Neural crest cell (in vitro differentiated cells): ENCODE data around the gene SLC28A3. TPM values are rescaled to one million over a fixed set of nuclear protein-coding genes. Genes with fewer than 3 reads are reported as not detected.

Source experiments
- DNase-seq: peaks from one replicate; pipeline ENCODE4 v3.0.0; 2021; ENCODE audit warnings: low read depth, mixed read lengths, low spot score
- H3K27ac Mint-ChIP-seq: one replicate; pipeline ENCODE4 v1.8.0; 2021; ENCODE audit warnings: mild to moderate bottlenecking, mixed read lengths; ENCODE audit not compliant: unreplicated experiment
- H3K27me3 Mint-ChIP-seq: 2 replicates; pipeline ENCODE4 v1.8.0; 2021; ENCODE audit warnings: low read depth, mild to moderate bottlenecking, mixed read lengths
- H3K36me3 Mint-ChIP-seq: 2 replicates; pipeline ENCODE4 v1.8.0; 2021; ENCODE audit warnings: low read depth, mild to moderate bottlenecking, mixed read lengths
- H3K4me1 Mint-ChIP-seq: 2 replicates; pipeline ENCODE4 v1.8.0; 2021; ENCODE audit warnings: mixed read lengths
- H3K4me3 Mint-ChIP-seq: one replicate; pipeline ENCODE4 v1.8.0; 2021; ENCODE audit warnings: mild to moderate bottlenecking, mixed read lengths
- H3K9me3 Mint-ChIP-seq: 2 replicates; pipeline ENCODE4 v1.8.0; 2021; ENCODE audit warnings: mixed read lengths
- total RNA-seq: library from RNA; stranded (reverse); gene quantifications from 2 replicates; pipeline ENCODE4 v1.2.1, GENCODE V29; 2021
- TF ChIP-seq, protein P1 (sequence below): fragments of 200-600 bp; sonication (generic); conservative IDR thresholded peaks from 2 replicates; pipeline ENCODE4 v1.5.0; 2021; ENCODE audit warnings: antibody characterized with exemption, mild to moderate bottlenecking

The SLC28A3 gene
- total RNA-seq, 1 donor from 2014 or later: not detected

DNA sequence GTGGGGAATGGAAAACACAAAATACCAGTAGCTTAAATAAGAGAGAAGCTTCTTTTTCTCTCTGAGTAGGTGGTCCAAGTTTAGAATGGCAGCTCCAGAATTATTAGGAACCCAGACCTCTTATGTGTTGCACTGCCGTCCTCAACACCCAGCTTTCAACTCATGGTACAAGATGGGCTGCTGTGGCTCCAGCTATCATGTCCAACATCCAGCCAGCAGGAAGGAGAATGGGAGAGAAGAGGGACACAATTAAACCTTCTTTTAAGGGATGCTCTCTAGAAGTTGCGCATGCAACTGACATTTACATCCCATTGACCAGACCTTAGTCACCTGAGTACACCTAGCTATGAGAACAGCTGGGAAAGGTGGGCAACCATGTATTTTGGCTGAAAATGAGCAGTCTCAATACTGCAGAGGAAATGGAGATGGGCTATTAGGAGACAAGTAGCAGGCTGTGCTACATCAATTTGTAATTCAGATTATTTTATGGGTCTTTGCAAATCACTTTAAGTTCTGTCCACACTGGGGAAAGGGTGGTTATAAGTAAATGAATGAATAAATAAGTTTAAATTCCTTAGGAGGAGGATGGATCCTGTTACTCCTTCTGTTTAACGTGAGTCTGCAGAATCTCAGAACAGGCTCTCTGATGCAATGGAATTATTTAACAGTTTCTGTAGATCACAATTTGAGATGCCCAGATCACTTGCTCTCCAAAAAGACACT, 76.1 kb downstream of the SLC28A3 start:
- Mint-ChIP-seq H3K27ac (no peak overlapping the region), H3K4me3 (no peak overlapping the region), H3K36me3 (no peaks in the 10 kb centered on the region), H3K4me1 (peaks cover 4% of the 10 kb centered on the region), H3K27me3 (peaks cover 34% of the 10 kb centered on the region), H3K9me3 (no peaks in the 10 kb centered on the region)
- TF ChIP-seq, protein P1, sequence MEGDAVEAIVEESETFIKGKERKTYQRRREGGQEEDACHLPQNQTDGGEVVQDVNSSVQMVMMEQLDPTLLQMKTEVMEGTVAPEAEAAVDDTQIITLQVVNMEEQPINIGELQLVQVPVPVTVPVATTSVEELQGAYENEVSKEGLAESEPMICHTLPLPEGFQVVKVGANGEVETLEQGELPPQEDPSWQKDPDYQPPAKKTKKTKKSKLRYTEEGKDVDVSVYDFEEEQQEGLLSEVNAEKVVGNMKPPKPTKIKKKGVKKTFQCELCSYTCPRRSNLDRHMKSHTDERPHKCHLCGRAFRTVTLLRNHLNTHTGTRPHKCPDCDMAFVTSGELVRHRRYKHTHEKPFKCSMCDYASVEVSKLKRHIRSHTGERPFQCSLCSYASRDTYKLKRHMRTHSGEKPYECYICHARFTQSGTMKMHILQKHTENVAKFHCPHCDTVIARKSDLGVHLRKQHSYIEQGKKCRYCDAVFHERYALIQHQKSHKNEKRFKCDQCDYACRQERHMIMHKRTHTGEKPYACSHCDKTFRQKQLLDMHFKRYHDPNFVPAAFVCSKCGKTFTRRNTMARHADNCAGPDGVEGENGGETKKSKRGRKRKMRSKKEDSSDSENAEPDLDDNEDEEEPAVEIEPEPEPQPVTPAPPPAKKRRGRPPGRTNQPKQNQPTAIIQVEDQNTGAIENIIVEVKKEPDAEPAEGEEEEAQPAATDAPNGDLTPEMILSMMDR: no peak
- no peak for DNase-seq

DNA sequence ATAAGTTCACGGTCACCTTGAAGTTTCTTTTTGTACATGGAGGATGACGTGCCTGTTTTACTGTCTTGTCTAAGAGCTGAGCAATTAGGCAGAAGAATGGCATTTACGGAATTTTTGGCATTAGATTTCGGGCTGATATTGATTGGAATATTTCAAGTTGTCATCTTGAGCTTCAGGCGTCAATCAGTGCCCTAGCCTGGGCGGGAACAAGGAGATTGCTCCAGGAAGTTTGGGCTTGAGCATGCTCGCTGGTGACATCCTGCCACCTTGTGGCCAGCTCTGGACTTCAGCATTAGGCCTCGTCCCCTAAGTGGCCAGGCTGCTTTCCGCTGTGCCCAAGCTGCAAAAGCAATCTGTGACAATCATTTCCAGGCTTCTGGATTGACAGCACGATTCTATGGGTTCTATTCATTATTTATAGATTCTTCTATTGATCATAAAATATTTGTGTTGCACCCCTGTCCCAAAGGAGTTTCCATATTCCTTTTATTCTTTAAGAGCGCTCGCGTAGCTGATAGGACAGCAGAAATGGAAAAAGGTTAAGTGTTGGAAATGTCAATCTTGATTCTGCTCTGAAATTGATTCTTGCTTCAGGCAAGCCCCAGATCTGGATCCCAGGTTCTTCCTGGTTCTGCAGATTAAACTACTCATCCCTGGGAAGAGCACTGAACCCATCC, 79.3 kb downstream of the SLC28A3 start:
- Mint-ChIP-seq H3K27ac (no peak overlapping the region), H3K9me3 (no peaks in the 10 kb centered on the region), H3K4me3 (no peak overlapping the region), H3K27me3 (peaks cover 30% of the 10 kb centered on the region), H3K4me1 (peaks cover 4% of the 10 kb centered on the region), H3K36me3 (no peaks in the 10 kb centered on the region)
- DNase-seq: peak; percentile 84
- TF ChIP-seq, protein P1: peak; percentile 96

DNA sequence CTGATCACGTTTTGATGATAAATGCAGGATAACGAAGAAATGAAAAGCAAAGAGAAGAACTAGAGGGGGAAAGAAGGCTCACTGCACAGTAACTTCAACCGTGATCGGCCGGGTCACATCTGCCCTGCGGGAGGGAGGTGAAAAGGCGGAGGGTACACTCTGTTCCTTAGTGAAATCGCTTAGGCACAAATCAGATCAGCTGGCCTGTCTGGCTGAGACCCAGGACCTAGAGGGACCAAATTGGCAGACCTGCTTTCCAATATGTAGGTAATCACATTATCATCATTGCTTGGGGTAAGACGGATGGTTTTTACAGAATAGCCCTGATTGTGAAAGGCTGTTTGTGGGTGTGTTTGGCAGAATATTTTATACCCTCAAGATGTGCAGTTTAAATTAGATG, 82.2 kb downstream of the SLC28A3 start:
- no peak overlapping the region for H3K4me3 Mint-ChIP-seq
- DNase-seq: no peak
- H3K27me3 Mint-ChIP-seq: peaks cover 13% of the 10 kb centered on the region
- H3K9me3 Mint-ChIP-seq: no peaks in the 10 kb centered on the region
- TF ChIP-seq, protein P1: no peak
- peak overlapping the region; percentile 59 for H3K27ac Mint-ChIP-seq
- peaks cover 4% of the 10 kb centered on the region for H3K4me1 Mint-ChIP-seq
- H3K36me3 Mint-ChIP-seq: no peaks in the 10 kb centered on the region

DNA sequence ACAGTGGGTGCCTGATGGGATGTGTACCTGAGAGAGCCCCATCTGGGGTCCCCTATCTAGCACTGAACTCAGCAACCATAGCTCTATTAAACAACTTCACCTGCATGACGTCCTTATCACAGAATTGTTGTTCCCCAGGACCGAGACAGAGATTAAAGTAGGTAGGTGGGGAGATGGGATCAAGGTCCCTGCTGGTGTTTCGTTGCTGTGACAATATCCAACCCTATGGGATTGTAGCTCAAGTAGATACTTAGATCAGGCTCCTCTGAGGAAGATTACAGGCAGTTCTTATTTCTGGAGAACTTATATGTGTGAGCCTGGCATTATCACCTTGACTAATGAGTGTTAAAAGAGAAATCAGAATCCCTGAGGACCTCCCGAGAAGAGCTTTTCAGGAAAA, 84.9 kb downstream of the SLC28A3 start:
- no peak for DNase-seq
- no peak overlapping the region for H3K27ac Mint-ChIP-seq
- H3K4me1 Mint-ChIP-seq: no peaks in the 10 kb centered on the region
- no peaks in the 10 kb centered on the region for H3K9me3 Mint-ChIP-seq
- peaks cover 2% of the 10 kb centered on the region for H3K27me3 Mint-ChIP-seq
- H3K36me3 Mint-ChIP-seq: no peaks in the 10 kb centered on the region
- no peak overlapping the region for H3K4me3 Mint-ChIP-seq
- TF ChIP-seq, protein P1: no peak

DNA sequence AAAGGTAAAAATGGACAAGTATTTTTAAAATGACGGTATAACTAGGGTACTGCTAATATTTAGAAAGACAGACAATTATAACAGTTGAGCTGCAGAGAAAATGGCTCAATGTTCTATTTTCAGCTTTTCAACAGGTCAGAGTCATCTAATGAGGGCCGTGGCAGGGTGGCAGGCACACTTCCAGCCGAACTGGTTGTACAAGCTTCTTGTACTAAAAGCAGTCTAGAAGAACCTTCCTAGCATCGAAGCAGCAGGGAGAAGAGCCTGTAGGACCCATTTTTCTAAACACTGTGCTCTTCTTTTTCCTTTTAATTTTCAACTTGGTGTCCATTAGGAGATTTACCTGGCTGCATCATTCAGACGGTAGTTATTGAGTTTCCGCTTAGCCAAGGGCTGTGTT, 85.6 kb downstream of the SLC28A3 start:
- Mint-ChIP-seq H3K27ac (peak overlapping the region; percentile 16), H3K4me1 (no peaks in the 10 kb centered on the region), H3K9me3 (no peaks in the 10 kb centered on the region), H3K36me3 (no peaks in the 10 kb centered on the region), H3K27me3 (peaks cover 2% of the 10 kb centered on the region), H3K4me3 (no peak overlapping the region)
- DNase-seq: no peak
- TF ChIP-seq, protein P1: no peak
